SJSA1 (cell line): Measurements from ENCODE around the gene SKA2. TPM values are rescaled to one million over a fixed set of nuclear protein-coding genes. Genes with fewer than 3 reads are reported as not detected.
"Not testable (repeated sequence)": the region's sequence is repeated elsewhere in the genome, so short reads cannot be mapped to it uniquely, and the experiment has no call there.

Experiments
- DNase-seq, 2 experiments: peaks; one replicate each; pipeline ENCODE4 v3.0.0-alpha.2; 2015 to 2020; ENCODE audit warnings: low spot score in 2 of 2, low read depth in 1 of 2
- H3K27ac ChIP-seq: fragments of 250-450 bp; sonication (Bioruptor Pico); 2 replicates; pipeline ENCODE4 v1.5.1; 2020; ENCODE audit warnings: mild to moderate bottlenecking, moderate library complexity
- H3K27me3 ChIP-seq: fragments of 250-450 bp; sonication (Bioruptor Pico); replicated peaks from 2 replicates; pipeline ENCODE4 v1.5.1; 2020; ENCODE audit warnings: mild to moderate bottlenecking, moderate library complexity
- H3K36me3 ChIP-seq: fragments of 250-450 bp; sonication (Bioruptor Pico); 2 replicates; pipeline ENCODE4 v1.5.1; 2020; ENCODE audit warnings: mild to moderate bottlenecking
- H3K4me1 ChIP-seq: fragments of 250-450 bp; sonication (Bioruptor Pico); replicated peaks from 2 replicates; pipeline ENCODE4 v1.6.1; 2021; ENCODE audit warnings: mild to moderate bottlenecking
- H3K4me3 ChIP-seq: fragments of 250-450 bp; sonication (Bioruptor Pico); 2 replicates; pipeline ENCODE4 v1.5.1; 2020; ENCODE audit warnings: mild to moderate bottlenecking
- H3K9me3 ChIP-seq: fragments of 250-450 bp; sonication (Bioruptor Pico); replicated peaks from 2 replicates; pipeline ENCODE4 v1.5.1; 2020; ENCODE audit warnings: mild to moderate bottlenecking
- total RNA-seq: library from RNA; depleted of rRNA; stranded (reverse); fragments of >200 nt; shearing (Covaris generic); gene quantifications from 2 replicates; pipeline ENCODE4 v1.2.3, GENCODE V29; 2014

Gene SKA2
- total RNA-seq, 1 experiment from 2014 or later: 332 TPM

DNA sequence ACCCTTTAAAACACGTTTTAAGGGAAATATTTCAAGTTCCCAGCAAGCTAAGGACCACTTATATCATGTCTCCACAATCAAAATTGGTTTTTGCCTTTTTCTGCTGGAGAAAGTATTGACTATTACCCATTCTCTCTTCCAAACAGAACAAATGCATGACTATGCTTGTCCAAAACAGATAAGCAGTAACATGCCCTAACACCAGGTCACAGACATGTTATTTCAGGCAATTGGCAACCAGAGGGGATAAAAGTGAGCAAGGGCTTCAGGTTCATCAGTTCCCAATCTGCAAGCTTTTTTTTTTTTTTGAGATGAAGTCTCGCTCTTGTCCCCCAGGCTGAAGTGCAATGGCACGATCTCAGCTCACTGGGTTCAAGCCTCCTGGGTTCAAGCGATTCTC lies 15.0 kb downstream of the SKA2 start:
- Histone ChIP-seq H3K27me3 (no peaks in the 10 kb centered on the region), H3K4me1 (no peaks in the 10 kb centered on the region), H3K4me3 (no peak overlapping the region), H3K36me3 (peaks cover 55% of the 10 kb centered on the region), H3K9me3 (no peaks in the 10 kb centered on the region; the same call in 1 of the 2 replicates), H3K27ac (no peak overlapping the region)
- DNase-seq: no peak

DNA sequence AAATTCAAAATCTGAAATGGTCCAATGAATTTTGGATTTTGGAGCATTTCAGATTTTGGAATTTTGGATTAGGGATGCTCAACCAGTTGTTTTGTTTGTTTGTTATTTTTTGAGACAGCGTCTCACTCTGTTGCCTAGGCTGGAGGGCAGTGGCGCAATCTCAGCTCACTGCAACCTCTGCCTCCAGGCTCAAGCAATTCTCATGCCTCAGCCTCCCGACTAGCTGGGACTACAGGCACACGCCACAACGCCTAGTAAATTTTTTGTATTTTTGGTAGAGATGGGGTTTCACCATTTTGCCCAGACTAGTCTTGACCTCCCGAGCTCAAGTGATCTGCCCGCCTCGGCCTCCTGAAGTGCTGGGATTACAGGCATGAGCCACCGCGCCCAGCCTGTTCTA lies 16.6 kb downstream of the SKA2 start:
- DNase-seq, H3K27ac ChIP-seq, H3K27me3 ChIP-seq, H3K4me3 ChIP-seq, H3K9me3 ChIP-seq, H3K4me1 ChIP-seq: not testable (repeated sequence)
- H3K36me3 ChIP-seq: peaks cover 39% of the 10 kb centered on the region

DNA sequence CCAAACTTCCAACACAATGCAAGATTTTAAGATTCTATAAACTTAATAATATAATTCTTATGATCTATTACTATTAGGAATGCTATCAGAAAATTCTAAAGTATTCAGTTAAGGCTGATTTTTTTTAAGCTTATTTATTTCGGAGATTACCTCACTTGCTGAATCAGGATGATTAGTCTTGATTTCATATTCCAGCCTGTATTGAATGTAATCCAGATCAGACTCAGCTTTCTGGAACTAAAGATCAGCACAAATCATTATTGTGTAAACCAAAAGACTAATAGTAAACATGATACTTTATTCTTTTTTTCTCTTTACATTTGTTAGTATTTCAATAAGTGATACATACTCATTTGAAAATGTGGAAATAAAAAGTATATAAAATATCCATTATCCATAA lies 23.9 kb downstream of the SKA2 start:
- no peak overlapping the region for H3K4me3 ChIP-seq
- no peaks in the 10 kb centered on the region for H3K4me1 ChIP-seq
- peaks cover 66% of the 10 kb centered on the region for H3K36me3 ChIP-seq
- no peaks in the 10 kb centered on the region for H3K27me3 ChIP-seq
- no peaks in the 10 kb centered on the region for H3K9me3 ChIP-seq
- no peak overlapping the region for H3K27ac ChIP-seq
- no peak for DNase-seq

GRCh38 chr17:59129814-59130213 lies 25.2 kb downstream of the SKA2 start:
- Histone ChIP-seq H3K27me3 (no peaks in the 10 kb centered on the region), H3K9me3 (no peaks in the 10 kb centered on the region), H3K36me3 (peaks cover 76% of the 10 kb centered on the region), H3K4me1 (no peaks in the 10 kb centered on the region), H3K4me3 (no peak overlapping the region), H3K27ac (no peak overlapping the region)
- no peak for DNase-seq

DNA sequence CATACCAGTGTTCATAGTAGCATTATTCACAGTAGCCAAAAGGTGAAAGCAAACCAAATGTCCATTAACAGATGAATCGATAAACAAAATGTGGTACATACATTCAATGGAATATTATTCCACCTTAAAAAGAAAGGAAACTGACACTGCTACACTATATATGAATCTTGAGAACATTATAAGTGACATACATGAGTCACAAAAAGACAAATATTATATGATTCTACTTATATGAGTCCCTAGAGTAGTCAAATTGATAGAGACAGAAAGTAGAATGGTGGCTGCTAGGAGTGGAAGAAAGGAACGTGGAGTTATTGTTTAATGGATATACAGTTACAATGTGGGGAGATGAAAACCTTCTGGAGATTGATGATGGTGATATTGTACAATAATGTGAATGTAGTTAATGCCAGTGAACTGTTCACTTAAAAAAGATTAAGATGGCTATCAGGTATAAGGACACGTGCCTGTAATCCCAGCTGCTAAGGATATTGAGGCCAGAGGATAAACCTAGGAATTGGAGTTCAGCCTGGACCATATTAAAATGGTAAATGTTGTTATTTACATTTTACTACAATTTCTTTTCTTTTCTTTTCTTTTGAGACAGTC lies 28.1 kb downstream of the SKA2 start:
- Histone ChIP-seq H3K4me3 (no peak overlapping the region), H3K9me3 (no peaks in the 10 kb centered on the region), H3K4me1 (no peaks in the 10 kb centered on the region), H3K27ac (no peak overlapping the region), H3K27me3 (no peaks in the 10 kb centered on the region), H3K36me3 (peaks cover 89% of the 10 kb centered on the region)
- no peak for DNase-seq

DNA sequence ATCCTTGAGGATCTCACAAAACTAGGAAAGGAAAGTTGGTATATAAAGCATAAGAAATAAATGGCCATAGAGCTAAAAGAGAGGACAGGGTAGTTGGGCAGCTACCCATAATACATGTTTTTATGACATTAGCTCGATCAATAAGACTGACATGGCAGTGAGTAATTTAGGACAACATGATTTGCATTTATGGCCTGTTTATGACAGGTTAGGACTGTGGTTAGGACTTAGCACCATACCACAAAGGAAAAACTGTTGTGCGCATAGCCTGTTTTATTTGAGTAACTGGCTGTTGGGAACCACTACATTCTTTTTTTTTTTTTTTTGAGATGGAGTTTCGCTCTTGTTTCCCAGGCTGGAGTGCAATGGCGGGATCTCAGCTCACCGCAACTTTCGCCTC lies 30.3 kb downstream of the SKA2 start:
- DNase-seq: no peak
- Histone ChIP-seq H3K4me1 (no peaks in the 10 kb centered on the region), H3K9me3 (no peaks in the 10 kb centered on the region), H3K27ac (no peak overlapping the region), H3K36me3 (peaks cover 88% of the 10 kb centered on the region), H3K27me3 (no peaks in the 10 kb centered on the region), H3K4me3 (no peak overlapping the region)

DNA sequence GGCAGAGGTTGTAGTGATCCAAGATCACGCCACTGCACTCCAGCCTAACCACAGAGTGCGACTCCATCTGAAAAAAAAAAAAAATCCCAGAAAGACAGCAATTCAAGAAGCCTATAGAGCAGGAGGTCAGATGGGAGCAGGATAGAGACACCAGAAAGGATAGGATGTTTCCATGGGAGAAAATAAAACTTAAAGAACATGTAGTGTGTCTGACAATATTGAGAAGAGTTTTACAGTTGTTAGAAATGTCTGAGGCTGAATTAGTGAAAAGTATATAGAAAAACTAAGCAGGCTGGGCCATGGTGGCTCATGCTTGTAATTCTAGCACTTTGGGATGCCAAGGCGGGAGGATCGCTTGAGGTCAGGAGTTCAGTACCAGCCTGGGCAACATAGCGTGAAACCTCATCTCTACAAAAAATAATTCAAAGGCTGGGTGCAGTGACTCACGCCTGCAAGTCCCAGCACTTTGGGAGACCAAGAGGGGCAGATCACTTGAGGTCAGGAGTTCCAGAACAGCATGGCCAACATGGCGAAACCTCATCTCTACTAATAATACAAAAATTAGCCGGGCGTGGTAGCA lies 33.0 kb downstream of the SKA2 start:
- H3K4me3 ChIP-seq: no peak overlapping the region
- no peak overlapping the region for H3K27ac ChIP-seq
- no peaks in the 10 kb centered on the region for H3K27me3 ChIP-seq
- no peaks in the 10 kb centered on the region for H3K9me3 ChIP-seq
- peaks cover 87% of the 10 kb centered on the region for H3K36me3 ChIP-seq
- DNase-seq: no peak
- H3K4me1 ChIP-seq: no peaks in the 10 kb centered on the region

DNA sequence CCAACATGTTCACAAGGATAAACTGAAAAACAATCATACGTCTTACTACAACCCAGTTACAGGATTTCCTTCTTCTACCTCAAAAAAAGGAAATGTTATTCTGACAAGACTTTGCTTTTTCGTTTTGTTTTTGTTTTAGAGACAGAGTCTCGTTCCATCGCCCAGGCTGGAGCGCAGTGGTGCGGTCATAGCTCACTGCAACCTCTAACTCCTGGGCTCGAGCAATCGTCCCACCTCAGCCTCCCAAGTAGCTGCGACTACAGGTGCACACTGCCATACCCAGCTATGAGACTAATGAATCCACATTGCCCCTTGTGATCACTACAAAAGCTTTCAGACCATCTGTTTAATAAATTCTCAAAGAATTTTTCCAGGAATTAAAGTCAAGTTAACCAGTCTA lies 39.5 kb downstream of the SKA2 start:
- Histone ChIP-seq H3K27ac (no peak overlapping the region), H3K4me1 (no peaks in the 10 kb centered on the region), H3K27me3 (no peaks in the 10 kb centered on the region), H3K4me3 (no peak overlapping the region), H3K9me3 (no peaks in the 10 kb centered on the region), H3K36me3 (peaks cover 83% of the 10 kb centered on the region)
- DNase-seq: no peak

DNA sequence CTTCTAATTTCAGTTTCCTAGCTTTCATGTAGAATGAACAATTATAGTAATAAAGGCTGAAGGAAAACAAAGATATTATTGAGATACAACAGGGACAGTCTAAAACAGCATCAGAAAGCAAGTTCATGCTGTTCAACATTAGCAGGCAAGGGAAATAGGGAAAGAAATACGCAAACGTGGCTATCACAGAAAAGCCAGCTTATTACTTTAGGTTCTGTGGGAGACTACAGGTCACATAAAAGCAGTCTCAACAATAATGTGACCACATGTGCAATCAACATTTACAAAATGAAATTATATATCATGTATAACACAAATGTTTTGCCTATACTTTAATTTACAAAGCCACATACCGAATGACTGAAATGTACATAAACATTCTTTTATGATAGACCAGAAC lies 43.4 kb downstream of the SKA2 start:
- H3K4me3 ChIP-seq: no peak overlapping the region
- DNase-seq: no peak
- no peaks in the 10 kb centered on the region for H3K9me3 ChIP-seq
- H3K36me3 ChIP-seq: peaks cover 59% of the 10 kb centered on the region
- no peaks in the 10 kb centered on the region for H3K27me3 ChIP-seq
- peaks cover 6% of the 10 kb centered on the region for H3K4me1 ChIP-seq
- no peak overlapping the region for H3K27ac ChIP-seq

GRCh38 chr17:59110973-59111372 lies 44.0 kb downstream of the SKA2 start:
- no peak for DNase-seq
- no peak overlapping the region for H3K4me3 ChIP-seq
- no peak overlapping the region for H3K27ac ChIP-seq
- peaks cover 6% of the 10 kb centered on the region for H3K4me1 ChIP-seq
- H3K27me3 ChIP-seq: no peaks in the 10 kb centered on the region
- H3K36me3 ChIP-seq: peaks cover 60% of the 10 kb centered on the region
- H3K9me3 ChIP-seq: no peaks in the 10 kb centered on the region

DNA sequence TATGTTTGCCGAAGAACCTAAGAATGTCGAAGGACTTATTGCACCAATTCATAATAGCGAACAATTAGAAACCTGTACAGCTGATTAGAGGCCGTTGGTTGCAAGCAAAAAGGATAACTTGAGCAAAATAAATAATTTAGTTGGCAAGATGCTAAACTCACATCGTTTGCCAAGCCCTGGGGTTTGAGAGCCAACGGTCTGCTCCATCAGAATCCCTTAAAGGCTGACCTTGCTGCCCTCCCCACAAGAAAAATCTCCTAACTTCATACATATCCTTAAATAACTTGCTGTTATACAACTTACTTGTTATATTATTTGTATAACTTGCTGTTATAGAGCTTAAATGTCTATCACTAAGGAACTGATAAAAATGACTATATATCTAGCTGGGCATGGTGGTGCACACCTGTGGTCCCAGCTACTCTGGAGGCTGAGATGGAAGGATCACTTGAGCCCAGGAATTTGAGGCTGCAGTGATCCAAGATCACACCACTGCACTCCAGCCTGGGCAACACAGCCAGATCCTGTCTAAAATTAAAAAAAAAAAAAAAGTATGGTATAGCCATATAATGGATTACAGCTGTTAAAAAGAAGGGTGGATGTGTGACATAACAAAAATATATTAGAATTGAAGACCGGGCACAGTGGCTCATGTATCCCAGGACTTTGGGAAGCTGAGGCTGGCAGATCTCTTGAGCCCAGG lies 46.4 kb downstream of the SKA2 start:
- Histone ChIP-seq H3K4me1 (peaks cover 6% of the 10 kb centered on the region), H3K36me3 (peaks cover 51% of the 10 kb centered on the region), H3K4me3 (no peak overlapping the region), H3K9me3 (no peaks in the 10 kb centered on the region), H3K27ac (no peak overlapping the region), H3K27me3 (no peaks in the 10 kb centered on the region)
- DNase-seq: no peak

DNA sequence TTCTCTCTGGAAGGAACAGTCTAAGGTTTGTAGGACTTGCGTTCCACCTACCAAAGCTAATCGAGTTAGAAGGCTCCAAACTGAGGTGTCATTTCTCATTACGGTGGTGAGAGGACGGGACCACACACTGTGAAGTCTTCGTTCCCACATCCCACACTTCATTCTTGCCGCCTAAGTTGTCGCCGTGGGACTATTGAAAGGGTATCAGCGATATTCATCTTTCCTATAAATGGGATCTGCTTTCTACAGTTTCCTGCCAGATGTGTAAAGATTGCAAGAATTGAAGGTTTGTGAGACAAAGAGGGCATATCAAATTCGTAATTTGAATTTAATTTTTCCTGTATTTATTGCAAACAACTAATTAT lies 47.7 kb downstream of the SKA2 start:
- Histone ChIP-seq H3K4me3 (peak overlapping the region; percentile 78), H3K4me1 (peaks cover 6% of the 10 kb centered on the region), H3K27ac (peak overlapping the region; percentile 58), H3K36me3 (peaks cover 49% of the 10 kb centered on the region), H3K27me3 (no peaks in the 10 kb centered on the region), H3K9me3 (no peaks in the 10 kb centered on the region)
- no peak for DNase-seq

GRCh38 chr17:59106463-59107305 lies 48.3 kb downstream of the SKA2 start, which contains the start of gene TRIM37:
Gene TRIM37 (minus strand): TSS chr17:59106880. CDS start chr17:59106461, 419 bp downstream.
- peak; percentile 100 for DNase-seq
- peaks cover 6% of the 10 kb centered on the region for H3K4me1 ChIP-seq
- H3K36me3 ChIP-seq: peaks cover 48% of the 10 kb centered on the region
- peak within 1 kb of the TSS; percentile 73 for H3K27ac ChIP-seq
- no peaks in the 10 kb centered on the region for H3K27me3 ChIP-seq
- H3K9me3 ChIP-seq: no peaks in the 10 kb centered on the region
- H3K4me3 ChIP-seq: peak within 1 kb of the TSS; percentile 78
